Astrocyte (in vitro differentiated cells and primary cell): Measurements from ENCODE around the gene RAB30.

Experiments
- EZH2 ChIP-seq: IDR thresholded peaks from 2 replicates; pipeline ENCODE4 v1.6.1; 2012; ENCODE audit warnings: mild to moderate bottlenecking, low read length, inconsistent platforms; ENCODE audit not compliant: insufficient read depth
- TF ChIP-seq, protein P1 (sequence below): IDR thresholded peaks from 2 replicates; pipeline ENCODE4 v1.5.1; 2011; ENCODE audit warnings: low read depth, mild to moderate bottlenecking, inconsistent platforms, low read length, moderate library complexity; ENCODE audit not compliant: insufficient read depth

DNA sequence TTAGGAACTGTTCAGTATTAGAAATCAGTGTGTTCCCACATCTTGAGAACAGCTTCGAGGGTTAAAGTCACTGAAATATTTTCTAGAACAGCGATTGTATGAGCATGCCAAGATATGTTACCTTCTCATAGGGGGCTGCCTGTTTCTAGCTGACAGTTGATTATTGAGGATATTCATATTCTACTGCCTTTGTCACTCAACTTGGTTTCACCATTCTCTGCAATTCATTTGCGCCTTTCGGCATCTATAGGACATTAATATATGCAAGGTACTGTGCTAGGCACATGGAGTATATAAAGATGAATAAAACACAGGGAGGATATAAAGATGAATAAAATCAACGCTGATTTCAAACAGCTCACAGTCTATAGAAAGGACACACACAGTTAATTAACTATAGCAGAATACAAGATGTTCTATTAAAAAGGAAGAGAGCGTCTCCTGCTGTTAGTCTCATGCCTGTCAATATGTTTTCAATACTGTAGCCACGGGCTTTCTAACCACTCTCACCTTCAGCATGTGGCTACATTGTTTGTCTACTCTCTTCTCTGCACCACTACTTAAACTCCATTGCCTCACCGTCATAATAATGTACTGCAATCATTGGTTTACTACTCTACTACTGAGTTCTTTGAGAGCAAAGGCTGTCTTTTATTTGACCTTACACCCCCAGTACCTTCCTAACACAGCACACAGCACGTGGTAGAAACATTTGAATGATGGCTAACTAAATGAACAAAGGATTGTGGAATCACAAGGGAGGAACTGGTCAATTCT is 81.9 kb downstream of the RAB30 start:
- TF ChIP-seq, protein P1, sequence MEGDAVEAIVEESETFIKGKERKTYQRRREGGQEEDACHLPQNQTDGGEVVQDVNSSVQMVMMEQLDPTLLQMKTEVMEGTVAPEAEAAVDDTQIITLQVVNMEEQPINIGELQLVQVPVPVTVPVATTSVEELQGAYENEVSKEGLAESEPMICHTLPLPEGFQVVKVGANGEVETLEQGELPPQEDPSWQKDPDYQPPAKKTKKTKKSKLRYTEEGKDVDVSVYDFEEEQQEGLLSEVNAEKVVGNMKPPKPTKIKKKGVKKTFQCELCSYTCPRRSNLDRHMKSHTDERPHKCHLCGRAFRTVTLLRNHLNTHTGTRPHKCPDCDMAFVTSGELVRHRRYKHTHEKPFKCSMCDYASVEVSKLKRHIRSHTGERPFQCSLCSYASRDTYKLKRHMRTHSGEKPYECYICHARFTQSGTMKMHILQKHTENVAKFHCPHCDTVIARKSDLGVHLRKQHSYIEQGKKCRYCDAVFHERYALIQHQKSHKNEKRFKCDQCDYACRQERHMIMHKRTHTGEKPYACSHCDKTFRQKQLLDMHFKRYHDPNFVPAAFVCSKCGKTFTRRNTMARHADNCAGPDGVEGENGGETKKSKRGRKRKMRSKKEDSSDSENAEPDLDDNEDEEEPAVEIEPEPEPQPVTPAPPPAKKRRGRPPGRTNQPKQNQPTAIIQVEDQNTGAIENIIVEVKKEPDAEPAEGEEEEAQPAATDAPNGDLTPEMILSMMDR = no peak
- TF ChIP-seq EZH2 = no peak
